OCI-LY1 (cell line): ENCODE measurements around the gene NEK4.
"Not testable (repeated sequence)": the region's sequence is repeated elsewhere in the genome, so short reads cannot be mapped to it uniquely, and the experiment has no call there.

Experiments
- H2AFZ ChIP-seq: fragments of 200-600 bp; sonication (generic), shearing (Covaris generic); 2 replicates; pipeline ENCODE4 v1.6.0; 2014; ENCODE audit warnings: antibody characterized with exemption, mild to moderate bottlenecking, low read length
- H3F3A ChIP-seq: fragments of 200-600 bp; sonication (generic), shearing (Covaris generic); 2 replicates; pipeline ENCODE4 v1.6.0; 2014; ENCODE audit warnings: mild to moderate bottlenecking, antibody characterized with exemption, low read length, moderate library complexity; ENCODE audit not compliant: insufficient read depth
- H3K27ac ChIP-seq: fragments of 200-600 bp; sonication (generic); 2 replicates; pipeline ENCODE4 v1.5.1; 2014; ENCODE audit warnings: low read length, mixed run types, mild to moderate bottlenecking, low read depth; ENCODE audit not compliant: poor library complexity, severe bottlenecking
- H3K27me3 ChIP-seq: fragments of 200-600 bp; sonication (generic); 2 replicates; pipeline ENCODE4 v1.6.0; 2014; ENCODE audit warnings: antibody characterized with exemption, mild to moderate bottlenecking, low read length, moderate library complexity; ENCODE audit not compliant: insufficient read depth
- H3K36me3 ChIP-seq: fragments of 200-600 bp; sonication (generic); 2 replicates; pipeline ENCODE4 v1.6.1; 2014; ENCODE audit warnings: mild to moderate bottlenecking, antibody characterized with exemption, low read length, moderate library complexity, mixed read lengths; ENCODE audit not compliant: insufficient read depth
- H3K4me1 ChIP-seq: fragments of 200-600 bp; sonication (generic); 2 replicates; pipeline ENCODE4 v1.5.1; 2014; ENCODE audit warnings: mild to moderate bottlenecking, low read length, moderate library complexity; ENCODE audit not compliant: insufficient read depth, severe bottlenecking
- H3K4me2 ChIP-seq: fragments of 200-600 bp; sonication (generic), shearing (Covaris generic); 2 replicates; pipeline ENCODE4 v1.6.1; 2014; ENCODE audit warnings: low read length
- H3K4me3 ChIP-seq: fragments of 200-600 bp; sonication (generic); 2 replicates; pipeline ENCODE4 v1.5.1; 2014; ENCODE audit warnings: low read length, low read depth, mild to moderate bottlenecking, mixed read lengths; ENCODE audit not compliant: poor library complexity, severe bottlenecking
- H3K79me2 ChIP-seq: fragments of 200-600 bp; shearing (Covaris generic); 2 replicates; pipeline ENCODE4 v1.6.1; 2016; ENCODE audit warnings: mixed run types, low read length, mixed read lengths; ENCODE audit not compliant: insufficient read depth
- H3K9ac ChIP-seq: fragments of 200-600 bp; sonication (generic), shearing (Covaris generic); 2 replicates; pipeline ENCODE4 v1.6.1; 2014; ENCODE audit warnings: mild to moderate bottlenecking, low read length, mixed read lengths
- H3K9me2 ChIP-seq: fragments of 200-600 bp; sonication (generic), shearing (Covaris generic); 2 replicates; pipeline ENCODE4 v1.6.1; 2014; ENCODE audit warnings: low read depth, mild to moderate bottlenecking, low read length, mixed read lengths
- H3K9me3 ChIP-seq: fragments of 200-600 bp; shearing (Covaris generic); 2 replicates; pipeline ENCODE4 v1.6.1; 2014; ENCODE audit warnings: low read length, mixed read lengths
- H4K20me1 ChIP-seq: fragments of 200-600 bp; sonication (generic), shearing (Covaris generic); 2 replicates; pipeline ENCODE4 v1.6.0; 2016; ENCODE audit warnings: mild to moderate bottlenecking, low read length; ENCODE audit not compliant: insufficient read depth
- EZH2 ChIP-seq: fragments of 200-600 bp; sonication (generic), shearing (Covaris generic); IDR thresholded peaks from 2 replicates; pipeline ENCODE4 v1.8.0; 2017; ENCODE audit warnings: borderline replicate concordance, mixed run types, mild to moderate bottlenecking, antibody characterized with exemption, low read length, moderate library complexity, mixed read lengths
- TF ChIP-seq, protein P1 (sequence below): fragments of 200-600 bp; sonication (generic), shearing (Covaris generic); IDR thresholded peaks from 2 replicates; pipeline ENCODE4 v1.5.1; 2017; ENCODE audit warnings: mild to moderate bottlenecking, antibody characterized with exemption, low read length, moderate library complexity, mixed read lengths

The NEK4 gene

GRCh38 chr3:52777127-52777958 lies 6.6 kb upstream of the NEK4 start, which contains the start of gene ITIH1:
Gene ITIH1 (plus strand): TSS chr3:52777599. CDS start chr3:52777616, 17 bp downstream.
- Histone ChIP-seq H3K9ac (no peak within 1 kb of the TSS), H3K4me2 (no peak within 1 kb of the TSS), H3K4me1 (peaks cover 26% of the 10 kb centered on the region), H3K79me2 (no peaks in the 10 kb centered on the region), H3K4me3 (no peak within 1 kb of the TSS), H2AFZ (no peak within 1 kb of the TSS), H3K27me3 (no peaks in the 10 kb centered on the region), H3K36me3 (no peaks in the 10 kb centered on the region), H3K9me3 (no peaks in the 10 kb centered on the region), H4K20me1 (no peaks in the 10 kb centered on the region), H3F3A (no peaks in the 10 kb centered on the region), H3K9me2 (no peaks in the 10 kb centered on the region), H3K27ac (no peak within 1 kb of the TSS)
- TF ChIP-seq, protein P1, sequence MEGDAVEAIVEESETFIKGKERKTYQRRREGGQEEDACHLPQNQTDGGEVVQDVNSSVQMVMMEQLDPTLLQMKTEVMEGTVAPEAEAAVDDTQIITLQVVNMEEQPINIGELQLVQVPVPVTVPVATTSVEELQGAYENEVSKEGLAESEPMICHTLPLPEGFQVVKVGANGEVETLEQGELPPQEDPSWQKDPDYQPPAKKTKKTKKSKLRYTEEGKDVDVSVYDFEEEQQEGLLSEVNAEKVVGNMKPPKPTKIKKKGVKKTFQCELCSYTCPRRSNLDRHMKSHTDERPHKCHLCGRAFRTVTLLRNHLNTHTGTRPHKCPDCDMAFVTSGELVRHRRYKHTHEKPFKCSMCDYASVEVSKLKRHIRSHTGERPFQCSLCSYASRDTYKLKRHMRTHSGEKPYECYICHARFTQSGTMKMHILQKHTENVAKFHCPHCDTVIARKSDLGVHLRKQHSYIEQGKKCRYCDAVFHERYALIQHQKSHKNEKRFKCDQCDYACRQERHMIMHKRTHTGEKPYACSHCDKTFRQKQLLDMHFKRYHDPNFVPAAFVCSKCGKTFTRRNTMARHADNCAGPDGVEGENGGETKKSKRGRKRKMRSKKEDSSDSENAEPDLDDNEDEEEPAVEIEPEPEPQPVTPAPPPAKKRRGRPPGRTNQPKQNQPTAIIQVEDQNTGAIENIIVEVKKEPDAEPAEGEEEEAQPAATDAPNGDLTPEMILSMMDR = no peak
- TF ChIP-seq EZH2 = no peak

DNA sequence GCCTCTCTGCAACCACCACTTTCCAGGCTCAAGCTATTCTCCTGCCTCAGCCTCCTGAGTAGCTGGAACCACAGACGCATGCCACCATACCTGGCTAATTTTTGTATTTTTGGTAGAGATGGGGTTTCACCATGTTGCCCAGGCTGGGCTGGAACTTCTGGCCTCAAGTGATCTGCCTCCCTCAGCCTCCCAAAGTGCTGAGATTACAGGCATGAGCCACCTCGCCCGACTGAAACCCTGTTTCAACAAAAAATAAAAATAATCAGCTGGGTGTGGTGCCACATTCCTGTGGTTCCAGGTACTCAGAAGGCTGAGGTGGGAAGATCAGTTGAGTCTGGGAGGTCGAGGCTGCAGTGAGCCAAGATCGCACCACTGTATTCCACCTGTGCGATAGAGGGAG lies 5.7 kb upstream of the NEK4 start:
- not testable (repeated sequence) for H3K9me3 ChIP-seq, H3K4me2 ChIP-seq, H4K20me1 ChIP-seq, H3K9ac ChIP-seq, H3K27me3 ChIP-seq, H2AFZ ChIP-seq, H3K4me3 ChIP-seq, H3F3A ChIP-seq, H3K27ac ChIP-seq, H3K79me2 ChIP-seq, H3K9me2 ChIP-seq, H3K36me3 ChIP-seq
- H3K4me1 ChIP-seq = peaks cover 27% of the 10 kb centered on the region

DNA sequence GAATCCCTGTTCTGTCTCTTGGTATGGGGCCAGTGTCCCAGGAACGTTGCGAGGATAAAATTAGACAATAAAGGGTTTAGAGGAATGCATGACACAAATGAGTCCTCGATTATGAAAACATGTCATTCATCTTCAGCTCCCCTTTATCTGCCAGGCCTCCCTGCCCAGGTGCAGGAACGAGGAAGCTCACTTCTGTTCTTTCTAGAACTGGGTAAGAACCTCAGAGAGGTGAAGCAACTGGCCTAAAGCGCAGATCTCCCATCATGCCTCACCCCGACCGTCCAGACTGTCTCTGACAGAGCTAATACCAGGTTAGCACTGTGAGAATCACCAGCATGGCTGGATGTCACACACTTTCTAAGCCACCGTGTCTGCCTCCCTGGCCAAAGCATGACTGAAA lies 5.1 kb upstream of the NEK4 start:
- Histone ChIP-seq H3K79me2 (no peaks in the 10 kb centered on the region), H3F3A (no peaks in the 10 kb centered on the region), H2AFZ (peak overlapping the region; percentile 59; the same call in 1 of the 2 replicates), H3K4me3 (no peak overlapping the region), H4K20me1 (no peaks in the 10 kb centered on the region), H3K4me1 (peaks cover 32% of the 10 kb centered on the region), H3K9me3 (no peaks in the 10 kb centered on the region), H3K27ac (peak overlapping the region; percentile 7), H3K9me2 (no peaks in the 10 kb centered on the region), H3K27me3 (no peaks in the 10 kb centered on the region), H3K4me2 (no peak overlapping the region; the same call in 1 of the 2 replicates), H3K36me3 (no peaks in the 10 kb centered on the region), H3K9ac (peak overlapping the region; percentile 3; the same call in 1 of the 2 replicates)
- TF ChIP-seq EZH2 = no peak
- TF ChIP-seq, protein P1 = no peak
